ENCODE data around the gene LRRC8C.

DNA sequence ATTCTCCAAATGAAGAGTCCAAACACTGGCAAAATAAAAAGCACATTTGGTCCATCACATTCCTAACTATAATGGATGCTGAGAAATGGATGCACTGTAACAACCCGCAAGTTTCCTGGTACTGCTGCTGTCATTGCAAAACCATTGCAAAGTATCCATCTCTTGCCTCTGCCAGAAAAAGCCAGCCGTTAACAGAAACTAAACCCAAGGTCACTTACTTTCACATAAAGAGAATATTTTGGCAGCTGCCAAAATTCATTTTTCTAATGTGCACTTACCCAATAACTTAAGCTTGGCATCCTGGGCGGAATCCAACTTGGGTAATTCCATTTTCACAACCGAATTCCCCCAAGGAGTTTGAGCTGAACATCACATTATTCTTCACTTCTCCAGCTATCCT, 110.9 kb downstream of the LRRC8C start:
- TF ChIP-seq, protein P1, sequence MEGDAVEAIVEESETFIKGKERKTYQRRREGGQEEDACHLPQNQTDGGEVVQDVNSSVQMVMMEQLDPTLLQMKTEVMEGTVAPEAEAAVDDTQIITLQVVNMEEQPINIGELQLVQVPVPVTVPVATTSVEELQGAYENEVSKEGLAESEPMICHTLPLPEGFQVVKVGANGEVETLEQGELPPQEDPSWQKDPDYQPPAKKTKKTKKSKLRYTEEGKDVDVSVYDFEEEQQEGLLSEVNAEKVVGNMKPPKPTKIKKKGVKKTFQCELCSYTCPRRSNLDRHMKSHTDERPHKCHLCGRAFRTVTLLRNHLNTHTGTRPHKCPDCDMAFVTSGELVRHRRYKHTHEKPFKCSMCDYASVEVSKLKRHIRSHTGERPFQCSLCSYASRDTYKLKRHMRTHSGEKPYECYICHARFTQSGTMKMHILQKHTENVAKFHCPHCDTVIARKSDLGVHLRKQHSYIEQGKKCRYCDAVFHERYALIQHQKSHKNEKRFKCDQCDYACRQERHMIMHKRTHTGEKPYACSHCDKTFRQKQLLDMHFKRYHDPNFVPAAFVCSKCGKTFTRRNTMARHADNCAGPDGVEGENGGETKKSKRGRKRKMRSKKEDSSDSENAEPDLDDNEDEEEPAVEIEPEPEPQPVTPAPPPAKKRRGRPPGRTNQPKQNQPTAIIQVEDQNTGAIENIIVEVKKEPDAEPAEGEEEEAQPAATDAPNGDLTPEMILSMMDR (IDR thresholded peaks at IDR 0.05), result no peak
- TF ChIP-seq POLR2A (IDR thresholded peaks at IDR 0.05), result no peak
- no peak for TF ChIP-seq EP300 (IDR thresholded peaks at IDR 0.05)

Measured in sigmoid colon (tissue), 4 donors.